Ishikawa (cell line): ENCODE data around the gene SCYGR2.

ENCODE experiments used
- CEBPB ChIP-seq: IDR thresholded peaks from 2 replicates; pipeline ENCODE4 v1.6.1; 2012
- CREB1 ChIP-seq: IDR thresholded peaks from 2 replicates; pipeline ENCODE4 v1.6.1; 2012; ENCODE audit warnings: low read depth
- EGR1 ChIP-seq: IDR thresholded peaks from 2 replicates; pipeline ENCODE4 v1.6.1; 2012
- EP300 ChIP-seq: IDR thresholded peaks from 2 replicates; pipeline ENCODE4 v1.6.1; 2012; ENCODE audit warnings: borderline replicate concordance
- FOXM1 ChIP-seq: IDR thresholded peaks from 2 replicates; pipeline ENCODE4 v1.6.1; 2012; ENCODE audit warnings: low read depth, borderline replicate concordance
- NFIC ChIP-seq: IDR thresholded peaks from 2 replicates; pipeline ENCODE4 v1.6.1; 2012
- RAD21 ChIP-seq: IDR thresholded peaks from 2 replicates; pipeline ENCODE4 v1.6.1; 2012; ENCODE audit warnings: low read depth
- TAF1 ChIP-seq: IDR thresholded peaks from 2 replicates; pipeline ENCODE4 v1.6.1; 2012; ENCODE audit warnings: low read depth, mild to moderate bottlenecking
- YY1 ChIP-seq: IDR thresholded peaks from 2 replicates; pipeline ENCODE4 v1.6.1; 2012; ENCODE audit warnings: low read depth
- ZBTB7A ChIP-seq: IDR thresholded peaks from 2 replicates; pipeline ENCODE4 v1.6.1; 2012; ENCODE audit warnings: low read depth
- TF ChIP-seq, protein P1 (sequence below): IDR thresholded peaks from 2 replicates; pipeline ENCODE4 v1.6.1; 2012; ENCODE audit warnings: low read depth, mild to moderate bottlenecking
- TF ChIP-seq, protein P2 (sequence below): IDR thresholded peaks from 2 replicates; pipeline ENCODE4 v1.6.1; 2012
- TF ChIP-seq, protein P3 (sequence below): IDR thresholded peaks from 2 replicates; pipeline ENCODE4 v1.6.1; 2012

DNA sequence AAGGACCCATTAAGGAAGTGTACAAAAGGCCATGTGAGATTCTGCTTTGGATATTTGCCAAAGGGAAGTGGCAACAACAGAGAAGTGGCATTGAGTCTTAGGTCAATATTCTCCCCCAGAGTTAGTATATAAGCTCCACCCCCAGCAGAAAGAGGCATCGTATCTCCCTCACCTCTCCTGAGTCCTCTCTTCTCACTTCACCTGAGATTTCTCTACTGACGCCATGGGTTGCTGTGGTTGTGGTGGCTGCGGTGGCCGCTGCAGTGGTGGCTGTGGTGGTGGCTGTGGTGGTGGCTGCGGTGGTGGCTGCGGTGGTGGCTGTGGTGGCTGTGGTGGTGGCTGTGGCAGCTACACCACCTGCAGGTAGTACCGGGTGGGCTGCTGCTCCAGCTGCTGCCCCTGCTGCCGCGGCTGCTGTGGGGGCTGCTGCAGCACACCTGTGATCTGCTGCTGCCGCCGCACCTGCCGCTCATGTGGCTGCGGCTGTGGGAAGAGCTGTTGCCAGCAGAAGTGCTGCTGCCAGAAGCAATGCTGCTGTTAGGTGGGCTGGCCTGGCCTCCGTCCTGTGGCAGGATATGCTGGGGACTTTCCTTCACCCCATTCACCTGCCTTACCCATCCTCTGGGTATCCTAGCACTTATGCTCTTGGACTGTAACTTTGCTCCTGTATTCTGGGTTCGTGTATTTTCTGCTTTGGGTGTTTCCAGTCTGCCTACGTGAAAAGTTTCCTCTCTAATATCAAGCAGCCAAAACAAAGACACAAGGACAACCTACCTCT is 10.1 kb downstream of the SCYGR2 start:
- TF ChIP-seq CEBPB, result no peak
- TF ChIP-seq NFIC, result no peak
- TF ChIP-seq, protein P1, sequence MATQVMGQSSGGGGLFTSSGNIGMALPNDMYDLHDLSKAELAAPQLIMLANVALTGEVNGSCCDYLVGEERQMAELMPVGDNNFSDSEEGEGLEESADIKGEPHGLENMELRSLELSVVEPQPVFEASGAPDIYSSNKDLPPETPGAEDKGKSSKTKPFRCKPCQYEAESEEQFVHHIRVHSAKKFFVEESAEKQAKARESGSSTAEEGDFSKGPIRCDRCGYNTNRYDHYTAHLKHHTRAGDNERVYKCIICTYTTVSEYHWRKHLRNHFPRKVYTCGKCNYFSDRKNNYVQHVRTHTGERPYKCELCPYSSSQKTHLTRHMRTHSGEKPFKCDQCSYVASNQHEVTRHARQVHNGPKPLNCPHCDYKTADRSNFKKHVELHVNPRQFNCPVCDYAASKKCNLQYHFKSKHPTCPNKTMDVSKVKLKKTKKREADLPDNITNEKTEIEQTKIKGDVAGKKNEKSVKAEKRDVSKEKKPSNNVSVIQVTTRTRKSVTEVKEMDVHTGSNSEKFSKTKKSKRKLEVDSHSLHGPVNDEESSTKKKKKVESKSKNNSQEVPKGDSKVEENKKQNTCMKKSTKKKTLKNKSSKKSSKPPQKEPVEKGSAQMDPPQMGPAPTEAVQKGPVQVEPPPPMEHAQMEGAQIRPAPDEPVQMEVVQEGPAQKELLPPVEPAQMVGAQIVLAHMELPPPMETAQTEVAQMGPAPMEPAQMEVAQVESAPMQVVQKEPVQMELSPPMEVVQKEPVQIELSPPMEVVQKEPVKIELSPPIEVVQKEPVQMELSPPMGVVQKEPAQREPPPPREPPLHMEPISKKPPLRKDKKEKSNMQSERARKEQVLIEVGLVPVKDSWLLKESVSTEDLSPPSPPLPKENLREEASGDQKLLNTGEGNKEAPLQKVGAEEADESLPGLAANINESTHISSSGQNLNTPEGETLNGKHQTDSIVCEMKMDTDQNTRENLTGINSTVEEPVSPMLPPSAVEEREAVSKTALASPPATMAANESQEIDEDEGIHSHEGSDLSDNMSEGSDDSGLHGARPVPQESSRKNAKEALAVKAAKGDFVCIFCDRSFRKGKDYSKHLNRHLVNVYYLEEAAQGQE, result no peak
- TF ChIP-seq YY1, result no peak
- no peak for TF ChIP-seq FOXM1
- no peak for TF ChIP-seq TAF1
- no peak for TF ChIP-seq RAD21
- TF ChIP-seq CREB1, result no peak
- TF ChIP-seq, protein P2, sequence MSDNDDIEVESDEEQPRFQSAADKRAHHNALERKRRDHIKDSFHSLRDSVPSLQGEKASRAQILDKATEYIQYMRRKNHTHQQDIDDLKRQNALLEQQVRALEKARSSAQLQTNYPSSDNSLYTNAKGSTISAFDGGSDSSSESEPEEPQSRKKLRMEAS, result no peak
- TF ChIP-seq EP300, result no peak
- no peak for TF ChIP-seq ZBTB7A
- TF ChIP-seq EGR1, result no peak
- TF ChIP-seq, protein P3, sequence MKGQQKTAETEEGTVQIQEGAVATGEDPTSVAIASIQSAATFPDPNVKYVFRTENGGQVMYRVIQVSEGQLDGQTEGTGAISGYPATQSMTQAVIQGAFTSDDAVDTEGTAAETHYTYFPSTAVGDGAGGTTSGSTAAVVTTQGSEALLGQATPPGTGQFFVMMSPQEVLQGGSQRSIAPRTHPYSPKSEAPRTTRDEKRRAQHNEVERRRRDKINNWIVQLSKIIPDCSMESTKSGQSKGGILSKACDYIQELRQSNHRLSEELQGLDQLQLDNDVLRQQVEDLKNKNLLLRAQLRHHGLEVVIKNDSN, result no peak
